Tibial nerve (tissue), 4 donors: ENCODE data around the gene TMEM198. TPM values are rescaled to one million over a fixed set of nuclear protein-coding genes. Genes with fewer than 3 reads are reported as not detected.

ENCODE experiments used
- DNase-seq, 2 donors: peaks; one replicate each; pipeline ENCODE4 v3.0.0-alpha.2; 2019; ENCODE audit warnings: low spot score in 2 of 2
- H3K27ac ChIP-seq, 4 donors: fragments of 200-600 bp; sonication (generic) in 3 of 4; one replicate each; pipeline ENCODE4 v1.5.1; 2017 to 2019; ENCODE audit warnings: mild to moderate bottlenecking in 1 of 4
- H3K27me3 ChIP-seq, 2 donors: fragments of 200-600 bp; sonication (generic) in 1 of 2; one replicate each; pipeline versions ENCODE4 v1.5.1 to v1.6.0; 2017 to 2019
- H3K36me3 ChIP-seq, 3 donors: fragments of 200-600 bp; sonication (generic); one replicate each; pipeline ENCODE4 v1.5.1; 2018 to 2019
- H3K4me1 ChIP-seq, 4 donors: fragments of 200-600 bp; sonication (generic) in 3 of 4; one replicate each; pipeline ENCODE4 v1.5.1; 2017 to 2019
- H3K4me3 ChIP-seq, 4 donors: fragments of 200-600 bp; sonication (generic) in 3 of 4; one replicate each; pipeline ENCODE4 v1.5.1; 2017 to 2019; ENCODE audit warnings: mild to moderate bottlenecking in 1 of 4, moderate library complexity in 1 of 4
- H3K9me3 ChIP-seq, 4 donors: fragments of 200-600 bp; sonication (generic) in 3 of 4; one replicate each; pipeline ENCODE4 v1.5.1; 2017 to 2019
- EP300 ChIP-seq, 2 donors: sonication (generic); formaldehyde crosslinking; IDR thresholded peaks; one replicate each; pipeline ENCODE4 v1.6.1; 2017; ENCODE audit warnings: antibody characterized with exemption in 2 of 2, mild to moderate bottlenecking in 1 of 2
- POLR2A ChIP-seq, 2 donors: fragments of 450-650 bp; IDR thresholded peaks; one replicate each; pipeline ENCODE4 v1.6.1; 2017; ENCODE audit warnings: antibody characterized with exemption in 2 of 2, mild to moderate bottlenecking in 2 of 2, moderate library complexity in 2 of 2
- WGBS, 2 donors: methylation state at CpG; one replicate each; pipeline ENCODE4 v1.1.5; 2018; 5-methylcytosine and 5-hydroxymethylcytosine counted together
- total RNA-seq, 4 donors: library from RNA; depleted of rRNA; stranded (reverse); fragments of >200 nt; gene quantifications; one replicate each; pipeline ENCODE4 v1.1.0, GENCODE V29; 2016
- TF ChIP-seq, protein P1 (sequence below), 5 experiments: fragments of 200-600 bp in 3 of 5; fragments of 450-650 bp in 2 of 5; sonication (generic) in 3 of 5; IDR thresholded peaks; one replicate each; pipeline ENCODE4 v1.5.1; 2016 to 2019; ENCODE audit warnings: antibody characterized with exemption in 5 of 5, mild to moderate bottlenecking in 3 of 5, moderate library complexity in 2 of 5

TMEM198 gene
- total RNA-seq, 4 donors from 2014 or later, result 1.6 to 2.4 (median 1.9) TPM

GRCh38 chr2:219499555-219499954 lies 44.3 kb upstream of the TMEM198 start:
- Histone ChIP-seq H3K36me3 (peaks cover 0 to 30% (median 0%) of the 10 kb centered on the region in 3 donors), H3K4me1 (peaks cover 0 to 38% (median 17%) of the 10 kb centered on the region in 4 donors), H3K27ac (no peak overlapping the region), H3K4me3 (peak overlapping the region in 2 of 4 donors; percentile 61 to 70), H3K9me3 (no peaks in the 10 kb centered on the region), H3K27me3 (peaks cover 0 to 22% of the 10 kb centered on the region in 2 donors)
- WGBS, 2 donors, result 43 to 61% methylated on average over 1 of the region's 1 CpG
- DNase-seq, result no peak
- TF ChIP-seq EP300 (IDR thresholded peaks at IDR 0.05) (no peak), POLR2A (IDR thresholded peaks at IDR 0.05) (no peak)
- TF ChIP-seq, protein P1, sequence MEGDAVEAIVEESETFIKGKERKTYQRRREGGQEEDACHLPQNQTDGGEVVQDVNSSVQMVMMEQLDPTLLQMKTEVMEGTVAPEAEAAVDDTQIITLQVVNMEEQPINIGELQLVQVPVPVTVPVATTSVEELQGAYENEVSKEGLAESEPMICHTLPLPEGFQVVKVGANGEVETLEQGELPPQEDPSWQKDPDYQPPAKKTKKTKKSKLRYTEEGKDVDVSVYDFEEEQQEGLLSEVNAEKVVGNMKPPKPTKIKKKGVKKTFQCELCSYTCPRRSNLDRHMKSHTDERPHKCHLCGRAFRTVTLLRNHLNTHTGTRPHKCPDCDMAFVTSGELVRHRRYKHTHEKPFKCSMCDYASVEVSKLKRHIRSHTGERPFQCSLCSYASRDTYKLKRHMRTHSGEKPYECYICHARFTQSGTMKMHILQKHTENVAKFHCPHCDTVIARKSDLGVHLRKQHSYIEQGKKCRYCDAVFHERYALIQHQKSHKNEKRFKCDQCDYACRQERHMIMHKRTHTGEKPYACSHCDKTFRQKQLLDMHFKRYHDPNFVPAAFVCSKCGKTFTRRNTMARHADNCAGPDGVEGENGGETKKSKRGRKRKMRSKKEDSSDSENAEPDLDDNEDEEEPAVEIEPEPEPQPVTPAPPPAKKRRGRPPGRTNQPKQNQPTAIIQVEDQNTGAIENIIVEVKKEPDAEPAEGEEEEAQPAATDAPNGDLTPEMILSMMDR (IDR thresholded peaks at IDR 0.05), result no peak

DNA sequence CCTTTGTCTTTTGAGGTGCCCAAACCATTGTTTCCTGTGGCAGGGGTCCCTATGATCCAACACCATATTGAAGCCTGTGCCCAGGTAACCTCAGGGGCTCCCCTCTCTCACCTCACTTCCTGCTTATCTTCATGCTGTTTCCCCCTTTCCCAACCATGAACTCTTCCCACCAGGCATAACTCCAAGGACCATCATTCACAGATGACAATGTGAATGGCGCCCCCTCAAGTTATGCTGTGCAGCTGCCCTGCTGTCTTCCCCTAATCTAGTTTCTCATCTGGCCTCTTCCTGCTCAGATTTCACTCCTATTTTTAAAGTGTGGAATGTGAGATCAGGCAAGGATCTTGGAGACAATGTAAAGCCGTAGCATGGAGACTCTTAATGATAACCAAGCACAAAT lies 43.7 kb upstream of the TMEM198 start:
- no peak for DNase-seq
- Histone ChIP-seq H3K4me3 (no peak overlapping the region), H3K9me3 (no peaks in the 10 kb centered on the region), H3K36me3 (peaks cover 0 to 36% (median 0%) of the 10 kb centered on the region in 3 donors), H3K4me1 (peaks cover 0 to 37% (median 17%) of the 10 kb centered on the region in 4 donors), H3K27ac (no peak overlapping the region), H3K27me3 (peaks cover 0 to 19% of the 10 kb centered on the region in 2 donors)
- TF ChIP-seq EP300 (IDR thresholded peaks at IDR 0.05), result no peak
- TF ChIP-seq, protein P1 (IDR thresholded peaks at IDR 0.05), result no peak
- no peak for TF ChIP-seq POLR2A (IDR thresholded peaks at IDR 0.05)
- 88% methylated on average over 2 of the region's 2 CpGs for WGBS, 2 donors

DNA sequence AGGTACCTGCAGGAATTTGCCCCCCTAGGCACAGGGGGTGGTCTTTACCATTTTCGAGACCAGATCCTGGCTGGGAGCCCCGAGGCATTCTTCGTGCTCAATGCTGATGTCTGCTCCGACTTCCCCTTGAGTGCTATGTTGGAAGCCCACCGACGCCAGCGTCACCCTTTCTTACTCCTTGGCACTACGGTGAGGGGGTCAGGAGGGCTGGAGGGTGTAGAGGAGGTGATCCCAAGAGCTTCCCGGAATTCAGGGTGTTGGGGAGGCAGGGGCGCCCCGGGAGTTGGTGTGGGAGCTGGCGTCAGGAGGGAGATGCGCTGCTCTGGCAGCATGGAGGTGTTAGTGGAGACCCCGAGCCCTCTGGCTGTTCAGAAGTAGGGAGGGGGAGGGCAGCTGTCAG lies 42.0 kb upstream of the TMEM198 start:
- H3K36me3 ChIP-seq, result peaks cover 0 to 53% (median 0%) of the 10 kb centered on the region in 3 donors
- no peak overlapping the region for H3K27ac ChIP-seq
- no peak for DNase-seq
- TF ChIP-seq EP300 (IDR thresholded peaks at IDR 0.05), result no peak
- TF ChIP-seq POLR2A (IDR thresholded peaks at IDR 0.05), result no peak
- TF ChIP-seq, protein P1 (IDR thresholded peaks at IDR 0.05), result no peak
- no peaks in the 10 kb centered on the region for H3K9me3 ChIP-seq
- WGBS, 2 donors, result 91 to 95% methylated on average over 12 to 14 of the region's 14 CpGs
- H3K4me1 ChIP-seq, result peaks cover 0 to 25% (median 14%) of the 10 kb centered on the region in 4 donors
- H3K4me3 ChIP-seq, result no peak overlapping the region
- H3K27me3 ChIP-seq, result peaks cover 0 to 6% of the 10 kb centered on the region in 2 donors

- Histone ChIP-seq H3K4me3 (no peak overlapping the region), H3K4me1 (peaks cover 0 to 17% (median 7%) of the 10 kb centered on the region in 4 donors), H3K9me3 (no peaks in the 10 kb centered on the region), H3K27ac (no peak overlapping the region), H3K27me3 (no peaks in the 10 kb centered on the region), H3K36me3 (peaks cover 0 to 61% (median 0%) of the 10 kb centered on the region in 3 donors)
- TF ChIP-seq, protein P1 (IDR thresholded peaks at IDR 0.05), result no peak
- TF ChIP-seq EP300 (IDR thresholded peaks at IDR 0.05), result no peak
- no peak for TF ChIP-seq POLR2A (IDR thresholded peaks at IDR 0.05)
- DNase-seq, result no peak
These were observed 41.2 kb upstream of the TMEM198 start for GRCh38 chr2:219502618-219503017.

GRCh38 chr2:219505585-219505984 lies 38.2 kb upstream of the TMEM198 start:
- no peak overlapping the region for H3K4me3 ChIP-seq
- H3K27me3 ChIP-seq, result peaks cover 0 to 22% of the 10 kb centered on the region in 2 donors
- H3K36me3 ChIP-seq, result peaks cover 0 to 63% (median 0%) of the 10 kb centered on the region in 3 donors
- no peak for DNase-seq
- no peaks in the 10 kb centered on the region for H3K9me3 ChIP-seq
- WGBS, 2 donors, result 85 to 86% methylated on average over 8 to 9 of the region's 9 CpGs
- TF ChIP-seq EP300 (IDR thresholded peaks at IDR 0.05) (no peak), POLR2A (IDR thresholded peaks at IDR 0.05) (no peak)
- TF ChIP-seq, protein P1 (IDR thresholded peaks at IDR 0.05), result no peak
- H3K27ac ChIP-seq, result no peak overlapping the region
- peaks cover 0 to 23% (median 11%) of the 10 kb centered on the region in 4 donors for H3K4me1 ChIP-seq
